C4-2B (cell line): ENCODE measurements around the gene PRKCD.

ENCODE experiments used
- H3K27ac ChIP-seq: fragments of 450-650 bp; 2 replicates; pipeline ENCODE4 v1.5.1; 2017
- ZFX ChIP-seq: fragments of 450-650 bp; IDR thresholded peaks from 2 replicates; pipeline ENCODE4 v1.6.1; 2017
- TF ChIP-seq, protein P1 (sequence below): fragments of 450-650 bp; conservative IDR thresholded peaks from 2 replicates; pipeline ENCODE4 v1.5.1; 2017; ENCODE audit warnings: mild to moderate bottlenecking

PRKCD gene

DNA sequence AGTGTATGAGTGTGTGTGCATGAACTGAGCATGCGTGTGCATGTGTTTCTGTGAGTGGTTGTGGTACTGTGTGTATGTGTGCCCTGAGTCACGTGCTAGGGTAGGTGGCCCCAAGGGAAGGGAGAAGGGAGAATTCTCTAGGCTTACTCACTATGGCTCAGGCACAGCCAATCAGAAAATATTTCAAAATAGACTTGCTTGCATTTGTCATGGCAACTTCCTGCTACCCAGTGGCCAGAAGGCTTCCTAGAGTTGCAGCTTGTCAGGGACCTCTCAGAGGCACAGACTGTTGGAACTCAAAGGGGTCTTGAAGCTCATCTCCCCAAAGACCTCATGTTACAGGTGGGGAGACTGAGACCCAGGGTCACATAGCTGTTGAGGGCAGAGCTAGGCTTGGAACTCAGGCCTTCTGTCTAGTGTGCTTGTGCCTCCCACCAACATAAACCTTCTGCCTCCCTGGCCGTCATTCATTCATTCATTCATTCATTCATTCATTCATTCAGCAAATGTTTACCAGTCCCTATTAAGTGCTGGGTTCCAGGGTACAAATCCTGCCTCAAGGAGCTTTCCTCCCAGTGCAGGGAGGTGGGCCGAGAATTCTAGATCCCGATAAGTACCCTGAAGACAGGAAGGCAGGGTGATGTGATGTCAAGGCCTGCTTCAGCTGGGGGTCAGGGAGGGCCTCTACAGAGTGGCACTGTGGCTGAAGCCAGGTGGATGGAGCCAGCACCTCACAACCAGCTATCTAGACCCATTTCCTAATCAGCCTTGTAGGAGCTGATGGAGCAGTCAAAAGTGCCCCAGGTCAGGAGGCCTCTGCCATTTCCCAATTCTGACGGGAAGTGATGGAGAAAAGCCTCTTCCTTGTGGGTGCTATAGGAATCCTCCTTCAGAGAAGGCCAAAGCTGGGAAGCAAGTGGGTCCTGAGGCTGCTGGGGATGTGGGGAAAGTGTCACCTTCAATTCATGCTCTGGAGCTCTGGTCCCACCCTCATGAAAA lies 19.9 kb upstream of the PRKCD start:
- no peak overlapping the region; the same call in 1 of the 2 replicates for H3K27ac ChIP-seq
- no peak for TF ChIP-seq ZFX
- TF ChIP-seq, protein P1, sequence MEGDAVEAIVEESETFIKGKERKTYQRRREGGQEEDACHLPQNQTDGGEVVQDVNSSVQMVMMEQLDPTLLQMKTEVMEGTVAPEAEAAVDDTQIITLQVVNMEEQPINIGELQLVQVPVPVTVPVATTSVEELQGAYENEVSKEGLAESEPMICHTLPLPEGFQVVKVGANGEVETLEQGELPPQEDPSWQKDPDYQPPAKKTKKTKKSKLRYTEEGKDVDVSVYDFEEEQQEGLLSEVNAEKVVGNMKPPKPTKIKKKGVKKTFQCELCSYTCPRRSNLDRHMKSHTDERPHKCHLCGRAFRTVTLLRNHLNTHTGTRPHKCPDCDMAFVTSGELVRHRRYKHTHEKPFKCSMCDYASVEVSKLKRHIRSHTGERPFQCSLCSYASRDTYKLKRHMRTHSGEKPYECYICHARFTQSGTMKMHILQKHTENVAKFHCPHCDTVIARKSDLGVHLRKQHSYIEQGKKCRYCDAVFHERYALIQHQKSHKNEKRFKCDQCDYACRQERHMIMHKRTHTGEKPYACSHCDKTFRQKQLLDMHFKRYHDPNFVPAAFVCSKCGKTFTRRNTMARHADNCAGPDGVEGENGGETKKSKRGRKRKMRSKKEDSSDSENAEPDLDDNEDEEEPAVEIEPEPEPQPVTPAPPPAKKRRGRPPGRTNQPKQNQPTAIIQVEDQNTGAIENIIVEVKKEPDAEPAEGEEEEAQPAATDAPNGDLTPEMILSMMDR: no peak

DNA sequence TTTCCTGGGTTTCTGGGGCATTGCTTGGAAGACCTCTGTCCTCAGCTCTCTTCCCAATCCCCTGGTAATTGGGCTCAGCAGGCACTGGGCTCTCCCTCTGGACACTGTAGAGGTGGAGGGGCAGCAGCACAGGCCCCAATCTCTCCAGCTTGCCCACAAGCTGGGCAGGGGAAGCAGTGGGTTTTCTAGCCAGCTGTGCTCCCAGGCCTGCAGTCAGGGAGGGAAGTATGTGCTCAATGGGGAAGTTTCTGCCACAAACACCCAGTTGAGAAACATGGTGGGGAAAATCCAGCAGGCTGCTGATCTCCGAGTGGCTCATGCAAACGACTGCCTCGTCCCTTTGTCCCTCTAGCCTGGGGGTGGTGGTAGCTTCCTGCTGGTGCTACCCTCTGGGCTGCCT lies 18.0 kb upstream of the PRKCD start:
- no peak overlapping the region for H3K27ac ChIP-seq
- TF ChIP-seq ZFX: no peak
- TF ChIP-seq, protein P1: no peak

DNA sequence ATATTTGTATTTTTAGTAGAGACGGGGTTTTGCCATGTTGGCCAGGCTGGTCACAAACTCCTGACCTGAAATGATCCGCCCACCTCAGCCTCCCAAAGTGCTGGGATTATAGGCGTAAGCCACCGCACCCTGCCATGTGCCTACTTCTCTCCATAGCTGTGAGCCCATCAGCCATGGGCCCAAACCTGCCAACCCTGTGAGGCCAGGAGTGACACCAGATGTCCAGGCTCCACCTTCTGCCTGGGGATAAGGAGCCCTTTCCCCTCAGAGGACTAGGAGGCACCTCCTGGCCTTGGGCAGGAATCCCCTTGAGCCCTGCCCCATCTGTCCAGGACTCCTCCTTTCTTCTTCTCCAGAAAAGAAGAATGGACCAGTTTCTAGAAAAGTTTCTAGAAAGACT lies 16.6 kb upstream of the PRKCD start:
- H3K27ac ChIP-seq: peak overlapping the region; percentile 94
- TF ChIP-seq, protein P1: no peak
- TF ChIP-seq ZFX: no peak

DNA sequence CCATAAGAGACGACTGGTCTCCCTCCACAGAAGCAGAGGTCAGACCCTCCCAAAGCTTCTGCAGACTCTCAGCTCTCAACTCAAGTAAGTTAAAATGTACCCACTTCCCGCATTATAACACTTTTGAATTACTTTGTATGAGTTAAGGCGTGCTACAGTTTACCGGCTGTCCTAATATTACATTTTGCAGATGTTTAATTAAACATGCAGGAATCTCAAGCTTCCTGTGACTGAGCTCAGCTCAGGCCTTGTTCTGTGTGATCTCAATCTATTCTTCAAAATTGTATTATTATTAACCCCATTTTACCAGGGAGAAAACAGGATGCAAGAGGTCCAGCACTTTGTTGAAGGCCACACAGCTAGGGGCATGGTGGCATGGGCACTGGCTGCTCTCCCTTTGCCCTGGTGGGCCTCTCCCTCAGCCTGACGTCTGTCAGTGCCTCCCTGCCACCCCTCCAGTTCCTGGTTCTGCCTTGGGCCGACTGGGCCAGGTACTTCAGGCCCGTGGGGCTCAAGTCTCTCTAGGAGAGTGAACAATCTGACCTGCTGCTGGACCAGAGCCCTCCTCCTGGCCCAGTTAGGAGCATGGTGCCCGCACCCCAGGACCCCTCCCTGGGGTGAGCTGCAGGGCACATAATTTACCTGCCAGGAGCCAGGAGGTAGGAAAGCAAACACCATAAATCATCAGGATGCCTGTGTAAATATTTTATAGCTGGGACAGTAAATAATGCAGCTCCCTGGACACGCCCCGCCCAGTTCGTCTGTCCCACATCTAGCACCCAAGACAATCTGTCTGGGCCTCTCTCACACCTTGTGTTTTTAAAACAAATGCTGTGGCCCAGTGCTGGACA lies 15.9 kb upstream of the PRKCD start:
- peak overlapping the region; percentile 94 for H3K27ac ChIP-seq
- TF ChIP-seq ZFX: no peak
- TF ChIP-seq, protein P1: no peak

DNA sequence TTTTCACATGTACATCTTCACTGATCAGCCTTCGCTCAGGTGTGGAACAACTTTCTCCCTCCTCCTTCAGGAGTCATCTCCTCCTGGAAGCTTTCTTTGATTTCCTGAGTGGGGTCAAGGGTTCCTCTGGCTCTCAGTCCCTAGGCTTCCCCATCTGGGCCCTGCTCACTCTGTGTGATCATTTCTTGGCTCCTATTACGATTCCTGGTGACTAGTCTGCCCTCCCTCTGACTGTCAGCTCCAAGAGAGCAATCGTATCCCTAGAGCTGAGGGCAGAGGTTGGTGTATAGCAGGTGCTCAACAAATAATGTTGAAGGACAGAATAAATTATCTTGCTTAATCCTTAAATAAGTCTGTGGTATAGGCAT lies 15.3 kb upstream of the PRKCD start:
- H3K27ac ChIP-seq: peak overlapping the region; percentile 94

DNA sequence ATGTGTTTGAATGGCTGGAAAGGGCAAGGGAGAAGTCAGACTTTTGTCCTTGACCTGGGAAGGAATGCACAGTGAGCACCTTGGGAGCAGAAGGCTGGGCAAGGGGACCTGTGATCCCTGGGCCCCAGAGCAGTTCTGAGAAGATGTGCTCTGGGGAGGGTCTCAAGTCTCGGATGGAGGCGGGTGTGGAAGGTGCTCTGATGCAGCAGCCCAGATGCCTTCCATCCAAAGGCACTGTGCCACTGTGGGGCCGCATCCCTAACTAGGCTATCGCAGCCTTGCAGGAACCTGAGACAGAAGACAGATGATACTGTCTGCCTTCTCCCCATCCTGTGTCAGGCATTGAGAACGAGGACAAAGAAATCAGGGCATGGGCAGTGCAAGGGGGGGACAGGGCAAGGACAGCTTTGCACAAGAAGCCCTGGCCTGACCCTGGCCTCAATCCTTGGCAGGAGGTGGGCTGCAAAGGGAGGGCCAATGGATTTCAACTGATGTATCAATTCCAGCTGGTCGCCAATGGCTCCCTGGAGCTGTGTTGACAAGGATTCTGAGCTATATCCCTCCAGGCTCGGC lies 14.6 kb upstream of the PRKCD start:
- TF ChIP-seq, protein P1: no peak
- TF ChIP-seq ZFX: no peak
- peak overlapping the region; percentile 94 for H3K27ac ChIP-seq

More for the DNA sequence above, 15.3 kb upstream of the PRKCD start:
- TF ChIP-seq, protein P1: no peak
- no peak for TF ChIP-seq ZFX
